ENCODE results near the gene TMEM150B. TPM values are rescaled to one million over a fixed set of nuclear protein-coding genes. Genes with fewer than 3 reads are reported as not detected.

Gene TMEM150B
- total and polyA plus RNA-seq, 8 donors = 0.49 to 29.5 (median 0.90) TPM

DNA sequence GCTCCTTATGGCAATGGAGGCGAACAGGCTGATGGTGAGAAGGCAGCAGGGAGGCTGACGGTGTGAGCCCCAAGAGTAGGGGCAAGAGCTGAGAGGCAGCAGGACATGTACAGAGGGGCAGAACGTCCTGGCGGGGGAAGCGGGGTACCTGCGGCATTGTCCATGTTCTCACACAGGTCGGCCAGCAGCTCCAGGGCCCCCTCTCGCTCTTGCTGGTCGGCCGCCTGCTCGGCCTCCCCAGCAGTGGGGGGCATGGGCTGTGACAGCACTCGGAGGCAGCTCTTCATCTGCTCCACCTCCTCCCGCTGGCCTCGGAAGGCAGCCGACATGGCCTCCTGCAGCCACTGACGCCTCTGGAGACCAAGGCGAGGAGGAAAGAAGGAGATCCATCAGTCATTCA lies 47.6 kb downstream of the TMEM150B start:
- H3K36me3 ChIP-seq = peaks cover 0 to 48% of the 10 kb centered on the region in 2 donors
- peak in 1 of 4 donors; percentile 51 for DNase-seq
- no peak overlapping the region for H3K4me3 ChIP-seq
- H3K27ac ChIP-seq = no peak overlapping the region
- peaks cover 8 to 16% of the 10 kb centered on the region in 2 donors for H3K4me1 ChIP-seq
- H3K27me3 ChIP-seq = peaks cover 0 to 5% of the 10 kb centered on the region in 2 donors
- no peak for ATAC-seq
- TF ChIP-seq, protein P1, sequence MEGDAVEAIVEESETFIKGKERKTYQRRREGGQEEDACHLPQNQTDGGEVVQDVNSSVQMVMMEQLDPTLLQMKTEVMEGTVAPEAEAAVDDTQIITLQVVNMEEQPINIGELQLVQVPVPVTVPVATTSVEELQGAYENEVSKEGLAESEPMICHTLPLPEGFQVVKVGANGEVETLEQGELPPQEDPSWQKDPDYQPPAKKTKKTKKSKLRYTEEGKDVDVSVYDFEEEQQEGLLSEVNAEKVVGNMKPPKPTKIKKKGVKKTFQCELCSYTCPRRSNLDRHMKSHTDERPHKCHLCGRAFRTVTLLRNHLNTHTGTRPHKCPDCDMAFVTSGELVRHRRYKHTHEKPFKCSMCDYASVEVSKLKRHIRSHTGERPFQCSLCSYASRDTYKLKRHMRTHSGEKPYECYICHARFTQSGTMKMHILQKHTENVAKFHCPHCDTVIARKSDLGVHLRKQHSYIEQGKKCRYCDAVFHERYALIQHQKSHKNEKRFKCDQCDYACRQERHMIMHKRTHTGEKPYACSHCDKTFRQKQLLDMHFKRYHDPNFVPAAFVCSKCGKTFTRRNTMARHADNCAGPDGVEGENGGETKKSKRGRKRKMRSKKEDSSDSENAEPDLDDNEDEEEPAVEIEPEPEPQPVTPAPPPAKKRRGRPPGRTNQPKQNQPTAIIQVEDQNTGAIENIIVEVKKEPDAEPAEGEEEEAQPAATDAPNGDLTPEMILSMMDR (IDR thresholded peaks at IDR 0.05) = no peak
- no peaks in the 10 kb centered on the region for H3K9me3 ChIP-seq
- intact Hi-C loops (cut with DNase I) = no loop called here

DNA sequence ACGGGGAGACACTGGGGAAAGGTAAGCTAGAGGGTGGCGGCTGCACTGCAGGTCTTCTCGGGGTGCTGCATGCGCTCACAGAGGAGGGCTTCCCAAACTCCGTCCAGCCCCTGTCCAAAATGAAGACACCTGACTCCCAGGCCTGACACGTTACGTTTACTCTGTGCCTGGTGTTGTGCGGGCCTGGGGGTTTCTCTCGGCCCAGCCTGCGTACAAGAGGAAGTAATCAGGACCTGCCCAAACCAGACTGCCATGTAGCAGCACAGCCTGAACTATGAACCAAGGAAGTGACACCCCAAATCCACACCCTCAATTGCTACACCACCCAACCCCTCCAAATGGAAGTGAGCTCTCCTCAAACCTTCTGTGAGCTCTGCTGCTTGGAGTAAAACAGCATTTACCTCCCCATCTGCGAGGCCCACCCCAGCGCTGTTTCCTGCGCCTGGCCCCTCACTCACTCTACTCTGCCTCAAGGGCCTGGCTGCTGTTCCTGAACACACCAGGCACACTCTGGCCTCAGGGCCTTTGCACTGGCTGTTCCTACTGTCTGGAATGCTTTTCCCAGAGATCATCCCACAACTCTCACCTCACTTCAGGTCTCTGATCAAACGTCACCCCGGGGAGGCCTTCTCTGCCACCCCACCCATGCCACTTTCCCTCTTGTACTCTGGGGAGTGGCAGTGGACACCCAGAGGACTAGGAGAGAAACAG lies 48.3 kb downstream of the TMEM150B start:
- Histone ChIP-seq H3K27me3 (no peaks in the 10 kb centered on the region), H3K27ac (no peak overlapping the region), H3K36me3 (peaks cover 0 to 55% of the 10 kb centered on the region in 2 donors), H3K9me3 (no peaks in the 10 kb centered on the region), H3K4me3 (no peak overlapping the region), H3K4me1 (peaks cover 8 to 16% of the 10 kb centered on the region in 2 donors)
- DNase-seq (peak in 1 of 4 donors; percentile 60), ATAC-seq (no peak)
- intact Hi-C loops (cut with DNase I) = no loop called here
- TF ChIP-seq, protein P1 (IDR thresholded peaks at IDR 0.05) = no peak

DNA sequence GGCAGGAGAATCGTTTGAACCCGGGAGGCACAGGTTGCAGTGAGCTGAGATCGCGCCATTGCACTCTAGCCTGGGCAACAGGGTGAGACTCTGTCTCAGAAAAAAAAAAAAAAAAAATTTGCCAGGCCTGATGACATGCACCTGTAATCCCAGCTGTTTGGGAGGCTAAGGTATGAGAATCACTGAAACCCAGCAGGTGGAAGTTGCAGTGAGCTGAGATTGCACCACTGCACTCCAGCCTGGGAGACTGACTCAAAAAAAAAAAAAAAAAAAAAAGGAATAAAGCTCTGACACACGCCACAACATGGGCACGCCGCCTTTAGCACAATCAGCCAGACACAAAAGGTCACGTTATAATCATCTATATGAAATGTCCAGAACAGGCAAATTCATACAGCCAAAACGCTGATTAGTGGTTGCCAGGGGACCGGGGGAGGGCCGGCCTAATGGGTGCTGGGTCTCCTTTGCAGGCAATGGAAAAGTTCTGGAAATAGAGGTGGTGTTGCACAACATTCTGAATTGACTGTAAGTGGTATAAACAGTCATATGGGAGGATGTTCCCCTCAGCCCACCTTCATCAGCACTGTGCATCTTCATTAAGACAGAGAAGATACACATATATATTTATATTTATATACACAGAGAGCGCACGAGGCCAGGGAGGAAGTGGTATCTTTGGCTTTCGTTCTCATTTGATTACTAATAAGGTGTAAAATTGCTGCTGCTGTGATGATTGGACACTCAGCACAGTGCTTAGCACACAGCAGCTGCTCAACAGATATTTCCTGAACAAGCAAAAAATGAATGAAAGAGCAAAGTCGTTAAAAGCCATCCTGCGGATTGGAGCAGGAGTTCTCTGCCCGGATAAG lies 49.1 kb downstream of the TMEM150B start:
- peak in 1 of 4 donors; percentile 44 for DNase-seq
- H3K36me3 ChIP-seq = peaks cover 0 to 56% of the 10 kb centered on the region in 2 donors
- H3K9me3 ChIP-seq = no peaks in the 10 kb centered on the region
- H3K4me1 ChIP-seq = peaks cover 8 to 16% of the 10 kb centered on the region in 2 donors
- TF ChIP-seq, protein P1 (IDR thresholded peaks at IDR 0.05) = no peak
- intact Hi-C loops (cut with DNase I) = no loop called here
- no peak overlapping the region for H3K4me3 ChIP-seq
- no peak overlapping the region for H3K27ac ChIP-seq
- ATAC-seq = no peak
- no peaks in the 10 kb centered on the region for H3K27me3 ChIP-seq

DNA sequence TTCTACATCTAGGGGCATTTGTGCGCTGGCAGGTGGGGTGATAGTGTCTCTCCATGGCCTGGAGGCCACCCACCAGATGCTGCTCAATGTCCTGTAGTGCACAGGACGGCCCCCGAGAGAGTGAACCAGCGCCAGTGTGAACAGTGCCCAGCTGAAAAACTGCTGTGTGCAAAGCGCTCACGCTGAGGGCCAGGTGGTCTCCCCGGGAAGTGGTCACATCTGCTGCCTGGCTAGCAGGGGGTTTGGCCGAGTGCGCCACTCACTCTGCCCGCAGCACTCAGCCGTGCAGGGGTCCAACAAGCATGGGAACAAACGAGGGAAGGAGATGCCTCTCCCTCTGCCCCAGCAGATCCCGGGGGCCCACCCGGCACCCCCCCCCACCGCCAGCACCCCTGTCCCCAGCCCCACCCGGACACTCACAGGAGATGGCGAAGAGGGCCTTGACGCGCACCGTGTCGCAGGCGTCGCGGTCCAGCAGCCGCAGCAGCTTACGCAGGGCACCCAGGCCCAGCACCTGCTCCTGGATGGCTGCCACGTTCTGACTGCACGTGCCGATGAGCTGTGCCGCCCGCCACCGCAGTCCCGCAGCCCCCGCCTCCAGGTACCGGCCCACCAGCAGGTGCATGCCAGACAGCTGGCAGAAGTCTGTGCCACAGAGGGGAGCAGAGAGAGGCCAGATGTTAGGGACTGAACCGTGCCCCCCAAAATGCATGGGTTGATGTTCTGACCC lies 51.0 kb downstream of the TMEM150B start:
- DNase-seq (peak in 1 of 4 donors; percentile 55), ATAC-seq (no peak)
- peaks cover 2 to 3% of the 10 kb centered on the region in 2 donors for H3K4me1 ChIP-seq
- TF ChIP-seq, protein P1 (IDR thresholded peaks at IDR 0.05) = no peak
- intact Hi-C loops (cut with DNase I) = no loop called here
- no peaks in the 10 kb centered on the region for H3K9me3 ChIP-seq
- H3K27ac ChIP-seq = no peak overlapping the region
- no peaks in the 10 kb centered on the region for H3K27me3 ChIP-seq
- peaks cover 0 to 56% of the 10 kb centered on the region in 2 donors for H3K36me3 ChIP-seq
- H3K4me3 ChIP-seq = no peak overlapping the region
